ENCODE data around the gene DLG2.

- TF ChIP-seq POLR2A (IDR thresholded peaks at IDR 0.05) = no peak
- TF ChIP-seq CTCF (IDR thresholded peaks at IDR 0.05) = no peak
- TF ChIP-seq EP300 (IDR thresholded peaks at IDR 0.05) = no peak
These were observed 981.0 kb downstream of the DLG2 start for GRCh38 chr11:84645988-84646694.

All from sigmoid colon (tissue), 4 donors.